Liver (tissue), 3 donors: ENCODE results near the gene BNIPL.

ENCODE experiments used
- EGR1 ChIP-seq, 2 donors: IDR thresholded peaks; 2 replicates each; pipeline ENCODE4 v1.6.1; 2016 to 2018; ENCODE audit warnings: antibody characterized with exemption in 2 of 2, low read depth in 2 of 2
- FOXA1 ChIP-seq: IDR thresholded peaks from 2 replicates; pipeline ENCODE4 v1.6.1; 2016; ENCODE audit warnings: antibody characterized with exemption
- FOXA2 ChIP-seq: IDR thresholded peaks from 2 replicates; pipeline ENCODE4 v1.6.1; 2016; ENCODE audit warnings: antibody characterized with exemption
- GABPA ChIP-seq, 2 donors: IDR thresholded peaks in 1 of 2; conservative IDR thresholded peaks in 1 of 2; 2 replicates each; pipeline ENCODE4 v1.6.1; 2016; ENCODE audit warnings: antibody characterized with exemption in 2 of 2, mild to moderate bottlenecking in 1 of 2, moderate library complexity in 1 of 2
- JUND ChIP-seq, 2 donors: IDR thresholded peaks; 2 replicates each; pipeline ENCODE4 v1.6.1; 2016; ENCODE audit warnings: antibody characterized with exemption in 2 of 2
- MAX ChIP-seq: IDR thresholded peaks from 2 replicates; pipeline ENCODE4 v1.6.1; 2016; ENCODE audit warnings: antibody characterized with exemption
- RAD21 ChIP-seq, 2 donors: IDR thresholded peaks; 2 replicates each; pipeline ENCODE4 v1.6.1; 2016; ENCODE audit warnings: antibody characterized with exemption in 2 of 2, mild to moderate bottlenecking in 2 of 2
- RXRA ChIP-seq, 2 donors: IDR thresholded peaks; 2 replicates each; pipeline ENCODE4 v1.6.1; 2017 to 2018; ENCODE audit warnings: antibody characterized with exemption in 2 of 2, mild to moderate bottlenecking in 1 of 2
- SP1 ChIP-seq: IDR thresholded peaks from 2 replicates; pipeline ENCODE4 v1.6.1; 2018; ENCODE audit warnings: antibody characterized with exemption, mild to moderate bottlenecking
- TAF1 ChIP-seq: conservative IDR thresholded peaks from 2 replicates; pipeline ENCODE4 v1.6.1; 2016; ENCODE audit warnings: antibody characterized with exemption, mild to moderate bottlenecking
- TF ChIP-seq, protein P1 (sequence below): fragments of 150-350 bp; IDR thresholded peaks from 2 replicates; pipeline ENCODE4 v1.5.1; 2017; ENCODE audit warnings: improper control_type of control experiment, low read depth, low read length; ENCODE audit not compliant: missing input control
- TF ChIP-seq, protein P2 (sequence below): IDR thresholded peaks from 2 replicates; pipeline ENCODE4 v1.6.1; 2016; ENCODE audit warnings: antibody characterized with exemption, mild to moderate bottlenecking
- TF ChIP-seq, protein P3 (sequence below): IDR thresholded peaks from 2 replicates; pipeline ENCODE4 v1.6.1; 2016; ENCODE audit warnings: antibody characterized with exemption
- donor health status: healthy.
- donor health status: healthy.

- TF ChIP-seq, protein P1, sequence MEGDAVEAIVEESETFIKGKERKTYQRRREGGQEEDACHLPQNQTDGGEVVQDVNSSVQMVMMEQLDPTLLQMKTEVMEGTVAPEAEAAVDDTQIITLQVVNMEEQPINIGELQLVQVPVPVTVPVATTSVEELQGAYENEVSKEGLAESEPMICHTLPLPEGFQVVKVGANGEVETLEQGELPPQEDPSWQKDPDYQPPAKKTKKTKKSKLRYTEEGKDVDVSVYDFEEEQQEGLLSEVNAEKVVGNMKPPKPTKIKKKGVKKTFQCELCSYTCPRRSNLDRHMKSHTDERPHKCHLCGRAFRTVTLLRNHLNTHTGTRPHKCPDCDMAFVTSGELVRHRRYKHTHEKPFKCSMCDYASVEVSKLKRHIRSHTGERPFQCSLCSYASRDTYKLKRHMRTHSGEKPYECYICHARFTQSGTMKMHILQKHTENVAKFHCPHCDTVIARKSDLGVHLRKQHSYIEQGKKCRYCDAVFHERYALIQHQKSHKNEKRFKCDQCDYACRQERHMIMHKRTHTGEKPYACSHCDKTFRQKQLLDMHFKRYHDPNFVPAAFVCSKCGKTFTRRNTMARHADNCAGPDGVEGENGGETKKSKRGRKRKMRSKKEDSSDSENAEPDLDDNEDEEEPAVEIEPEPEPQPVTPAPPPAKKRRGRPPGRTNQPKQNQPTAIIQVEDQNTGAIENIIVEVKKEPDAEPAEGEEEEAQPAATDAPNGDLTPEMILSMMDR = no peak
- TF ChIP-seq, protein P2, sequence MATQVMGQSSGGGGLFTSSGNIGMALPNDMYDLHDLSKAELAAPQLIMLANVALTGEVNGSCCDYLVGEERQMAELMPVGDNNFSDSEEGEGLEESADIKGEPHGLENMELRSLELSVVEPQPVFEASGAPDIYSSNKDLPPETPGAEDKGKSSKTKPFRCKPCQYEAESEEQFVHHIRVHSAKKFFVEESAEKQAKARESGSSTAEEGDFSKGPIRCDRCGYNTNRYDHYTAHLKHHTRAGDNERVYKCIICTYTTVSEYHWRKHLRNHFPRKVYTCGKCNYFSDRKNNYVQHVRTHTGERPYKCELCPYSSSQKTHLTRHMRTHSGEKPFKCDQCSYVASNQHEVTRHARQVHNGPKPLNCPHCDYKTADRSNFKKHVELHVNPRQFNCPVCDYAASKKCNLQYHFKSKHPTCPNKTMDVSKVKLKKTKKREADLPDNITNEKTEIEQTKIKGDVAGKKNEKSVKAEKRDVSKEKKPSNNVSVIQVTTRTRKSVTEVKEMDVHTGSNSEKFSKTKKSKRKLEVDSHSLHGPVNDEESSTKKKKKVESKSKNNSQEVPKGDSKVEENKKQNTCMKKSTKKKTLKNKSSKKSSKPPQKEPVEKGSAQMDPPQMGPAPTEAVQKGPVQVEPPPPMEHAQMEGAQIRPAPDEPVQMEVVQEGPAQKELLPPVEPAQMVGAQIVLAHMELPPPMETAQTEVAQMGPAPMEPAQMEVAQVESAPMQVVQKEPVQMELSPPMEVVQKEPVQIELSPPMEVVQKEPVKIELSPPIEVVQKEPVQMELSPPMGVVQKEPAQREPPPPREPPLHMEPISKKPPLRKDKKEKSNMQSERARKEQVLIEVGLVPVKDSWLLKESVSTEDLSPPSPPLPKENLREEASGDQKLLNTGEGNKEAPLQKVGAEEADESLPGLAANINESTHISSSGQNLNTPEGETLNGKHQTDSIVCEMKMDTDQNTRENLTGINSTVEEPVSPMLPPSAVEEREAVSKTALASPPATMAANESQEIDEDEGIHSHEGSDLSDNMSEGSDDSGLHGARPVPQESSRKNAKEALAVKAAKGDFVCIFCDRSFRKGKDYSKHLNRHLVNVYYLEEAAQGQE = no peak
- TF ChIP-seq RXRA (IDR thresholded peaks at IDR 0.05) (no peak), MAX (no peak), EGR1 (IDR thresholded peaks at IDR 0.05; ENCODE audit: low read depth in 2 of 2) (no peak), TAF1 (no peak), GABPA (IDR thresholded peaks at IDR 0.05 in 1 of 2, conservative IDR thresholded peaks at IDR 0.05 in 1 of 2) (no peak), SP1 (no peak), FOXA1 (no peak), JUND (IDR thresholded peaks at IDR 0.05) (no peak), FOXA2 (no peak), RAD21 (IDR thresholded peaks at IDR 0.05) (no peak)
- TF ChIP-seq, protein P3, sequence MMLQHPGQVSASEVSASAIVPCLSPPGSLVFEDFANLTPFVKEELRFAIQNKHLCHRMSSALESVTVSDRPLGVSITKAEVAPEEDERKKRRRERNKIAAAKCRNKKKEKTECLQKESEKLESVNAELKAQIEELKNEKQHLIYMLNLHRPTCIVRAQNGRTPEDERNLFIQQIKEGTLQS = no peak
Observed at GRCh38 chr1:151000408-151000807, 36.0 kb upstream of the BNIPL start.
